DMS114 treated with DMSO at 0.1 percent for 48 hours (cell line): ENCODE data around the gene MTA1.

ENCODE experiments used
- DNase-seq: peaks from one replicate; lab custom pipeline; 2025; ENCODE audit not compliant: unreplicated experiment; lab: John Stamatoyannopoulos, UW

MTA1 gene

DNA sequence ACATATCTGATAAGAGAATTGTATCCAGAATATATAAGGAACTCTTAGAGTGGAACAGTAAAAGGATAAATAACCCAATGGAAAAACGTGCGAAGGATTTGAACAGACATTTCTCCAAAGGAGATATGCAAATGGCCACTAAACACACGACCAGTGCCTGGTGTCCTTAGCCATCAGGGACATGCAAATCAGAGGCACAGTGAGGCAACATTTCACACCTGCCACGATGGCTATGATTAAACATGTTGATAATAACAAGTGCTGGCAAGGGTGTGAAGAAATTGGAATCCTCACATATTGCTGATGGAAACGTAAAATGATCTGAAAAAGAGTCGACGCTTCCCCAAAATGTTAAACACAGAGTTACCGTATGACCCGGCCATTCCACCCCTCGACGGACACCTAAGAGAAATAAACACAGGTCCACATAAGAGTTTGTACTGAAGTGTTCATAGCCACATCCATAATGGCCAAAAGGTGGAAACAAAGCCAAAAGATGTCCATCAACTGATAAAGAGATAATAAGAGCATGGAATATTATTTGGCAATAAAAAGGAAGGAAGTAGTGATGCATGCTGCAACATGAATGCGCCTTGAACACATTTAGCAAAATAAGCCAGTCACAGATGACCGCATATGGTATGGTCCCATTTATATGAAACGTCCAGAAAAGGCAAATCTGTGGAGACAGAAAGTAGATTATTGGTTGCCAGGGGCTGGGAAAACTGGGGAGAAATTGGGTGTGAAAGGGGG, 100.5 kb downstream of the MTA1 start:
- no peak for DNase-seq
